ENCODE measurements around the gene ZNF516. TPM values are rescaled to one million over a fixed set of nuclear protein-coding genes. Genes with fewer than 3 reads are reported as not detected.
A peak's percentile ranks its signal among the peaks of the same experiment; 100 is the strongest.

The ZNF516 gene
- total RNA-seq, 1 donor from 2014 or later: 14.8 TPM

- DNase-seq (ENCODE audit: low read depth): no peak
- TF ChIP-seq CTCF (conservative IDR thresholded peaks at IDR 0.05; ENCODE audit: low read depth, low read length): no peak
- peak overlapping the region; percentile 85 for H3K4me3 ChIP-seq (ENCODE audit: low read depth, low read length)
Observed at GRCh38 chr18:76494231-76495005, 624 bp downstream of the ZNF516 start.

GRCh38 chr18:76493213-76494161 is 1.6 kb downstream of the ZNF516 start:
- DNase-seq (ENCODE audit: low read depth): no peak
- no peak for TF ChIP-seq CTCF (conservative IDR thresholded peaks at IDR 0.05; ENCODE audit: low read depth, low read length)
- H3K4me3 ChIP-seq (ENCODE audit: low read depth, low read length): peak overlapping the region; percentile 85

GRCh38 chr18:76492669-76493212 is 2.3 kb downstream of the ZNF516 start:
- peak overlapping the region; percentile 85 for H3K4me3 ChIP-seq (ENCODE audit: low read depth, low read length)
- DNase-seq (ENCODE audit: low read depth): peak; percentile 84
- TF ChIP-seq CTCF (conservative IDR thresholded peaks at IDR 0.05; ENCODE audit: low read depth, low read length): no peak

GRCh38 chr18:76491776-76492668 is 3.0 kb downstream of the ZNF516 start:
- no peak for DNase-seq (ENCODE audit: low read depth)
- no peak for TF ChIP-seq CTCF (conservative IDR thresholded peaks at IDR 0.05; ENCODE audit: low read depth, low read length)
- H3K4me3 ChIP-seq (ENCODE audit: low read depth, low read length): peak overlapping the region; percentile 85

GRCh38 chr18:76491473-76491775 is 3.6 kb downstream of the ZNF516 start:
- H3K4me3 ChIP-seq (ENCODE audit: low read depth, low read length): peak overlapping the region; percentile 91
- no peak for TF ChIP-seq CTCF (conservative IDR thresholded peaks at IDR 0.05; ENCODE audit: low read depth, low read length)
- no peak for DNase-seq (ENCODE audit: low read depth)
